ENCODE data around the gene SLC29A1. TPM values are rescaled to one million over a fixed set of nuclear protein-coding genes. Genes with fewer than 3 reads are reported as not detected.

SLC29A1 gene
- total RNA-seq, 2 donors from 2014 or later, result 18.5 to 58.9 TPM

GRCh38 chr6:44260451-44261297, 37.3 kb downstream of the SLC29A1 start:
- H3K36me3 ChIP-seq, result no peaks in the 10 kb centered on the region
- no peak overlapping the region for H3K4me3 ChIP-seq
- WGBS, result 90% methylated on average over 5 of the region's 6 CpGs
- H3K4me1 ChIP-seq (replicated peaks), result peaks cover 17% of the 10 kb centered on the region
- no peaks in the 10 kb centered on the region for H3K27me3 ChIP-seq (replicated peaks; ENCODE audit: insufficient read depth)
- H3K27ac ChIP-seq, result no peak overlapping the region
- intact Hi-C loops (cut with DNase I), result no loop called here
- no peak for DNase-seq (ENCODE audit: low spot score)
- H3K9me3 ChIP-seq, result no peaks in the 10 kb centered on the region
- TF ChIP-seq CTCF (IDR thresholded peaks at IDR 0.05) (no peak), POLR2AphosphoS5 (IDR thresholded peaks at IDR 0.05) (no peak), POLR2A (IDR thresholded peaks at IDR 0.05) (no peak)

DNA sequence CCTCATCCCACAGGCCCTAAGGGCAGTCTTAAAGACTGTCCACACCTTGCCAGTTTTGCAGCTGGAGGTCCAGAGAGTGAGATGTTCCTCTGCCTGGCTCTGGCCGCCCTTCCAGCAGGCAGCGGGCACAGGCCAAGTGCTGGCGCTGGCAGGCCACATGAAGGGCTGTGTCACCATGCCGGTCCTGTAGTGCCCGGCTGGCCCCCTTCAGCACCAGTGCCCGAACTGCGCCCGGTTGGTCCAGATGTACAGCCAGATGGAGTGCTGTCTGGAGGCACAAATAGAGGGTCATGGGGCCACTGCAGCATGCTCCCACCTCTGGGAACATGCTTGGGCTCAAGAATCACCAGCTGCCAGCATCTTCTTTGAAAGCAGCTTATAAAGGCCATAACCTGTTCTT, 38.2 kb downstream of the SLC29A1 start:
- no peak overlapping the region for H3K27ac ChIP-seq
- no peak overlapping the region for H3K4me3 ChIP-seq
- intact Hi-C loops (cut with DNase I), result no loop called here
- H3K27me3 ChIP-seq (replicated peaks; ENCODE audit: insufficient read depth), result no peaks in the 10 kb centered on the region
- H3K36me3 ChIP-seq, result no peaks in the 10 kb centered on the region
- H3K4me1 ChIP-seq (replicated peaks), result peaks cover 12% of the 10 kb centered on the region
- 96% methylated on average over 8 of the region's 8 CpGs for WGBS
- DNase-seq (ENCODE audit: low spot score), result no peak
- TF ChIP-seq CTCF (IDR thresholded peaks at IDR 0.05), result no peak
- TF ChIP-seq POLR2A (IDR thresholded peaks at IDR 0.05), result no peak
- TF ChIP-seq POLR2AphosphoS5 (IDR thresholded peaks at IDR 0.05), result no peak
- H3K9me3 ChIP-seq, result no peaks in the 10 kb centered on the region

- no peaks in the 10 kb centered on the region for H3K36me3 ChIP-seq
- intact Hi-C loops (cut with DNase I), result no loop called here
- 63% methylated on average over 7 of the region's 7 CpGs for WGBS
- H3K27me3 ChIP-seq (replicated peaks; ENCODE audit: insufficient read depth), result no peaks in the 10 kb centered on the region
- H3K27ac ChIP-seq, result no peak overlapping the region
- no peaks in the 10 kb centered on the region for H3K9me3 ChIP-seq
- H3K4me3 ChIP-seq, result no peak overlapping the region
- no peak for DNase-seq (ENCODE audit: low spot score)
- TF ChIP-seq POLR2A (IDR thresholded peaks at IDR 0.05), result no peak
- no peak for TF ChIP-seq CTCF (IDR thresholded peaks at IDR 0.05)
- TF ChIP-seq POLR2AphosphoS5 (IDR thresholded peaks at IDR 0.05), result no peak
- H3K4me1 ChIP-seq (replicated peaks), result peaks cover 12% of the 10 kb centered on the region
Measured at GRCh38 chr6:44262467-44263353, 39.3 kb downstream of the SLC29A1 start.

DNA sequence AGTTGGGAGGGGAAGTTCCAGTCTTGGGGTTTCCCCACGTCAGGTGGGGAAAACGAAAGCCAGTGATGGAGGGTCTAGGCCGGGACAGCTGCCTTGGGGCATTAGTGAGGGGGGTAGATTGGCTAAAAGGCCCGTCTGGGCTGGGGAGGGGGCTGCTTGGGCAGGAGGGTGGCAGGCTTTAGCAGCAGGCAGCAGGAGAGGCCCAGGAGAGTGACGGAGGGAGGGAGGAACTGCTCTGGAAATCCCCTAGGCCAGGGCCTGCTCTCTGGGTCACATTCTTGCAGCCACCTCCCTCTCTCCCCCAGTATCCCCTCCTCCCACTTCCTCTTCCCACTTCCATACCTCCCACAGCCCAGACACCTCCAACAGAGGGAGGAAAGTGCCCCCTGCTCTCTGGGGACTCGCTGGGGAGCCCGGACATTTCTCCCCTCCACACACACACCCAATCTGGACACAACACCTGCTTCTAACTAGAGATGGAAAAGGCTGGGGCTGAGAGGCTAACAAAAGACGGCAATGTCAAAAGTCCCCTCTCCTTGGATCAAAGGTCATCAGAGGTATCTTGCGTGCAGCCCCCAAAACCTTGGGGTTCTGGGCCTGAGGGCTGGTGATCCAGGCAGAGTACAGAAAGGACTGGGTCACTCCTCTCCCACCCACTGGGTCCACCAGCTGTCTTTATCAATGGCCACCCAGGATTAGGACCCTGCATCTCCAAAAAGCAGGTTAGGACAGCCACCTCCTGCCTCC, 40.1 kb downstream of the SLC29A1 start:
- no peak for DNase-seq (ENCODE audit: low spot score)
- Histone ChIP-seq H3K4me1 (replicated peaks) (peaks cover 12% of the 10 kb centered on the region), H3K36me3 (no peaks in the 10 kb centered on the region), H3K27me3 (replicated peaks; ENCODE audit: insufficient read depth) (no peaks in the 10 kb centered on the region), H3K9me3 (no peaks in the 10 kb centered on the region), H3K27ac (no peak overlapping the region), H3K4me3 (peak overlapping the region; percentile 51 to 73)
- no peak for TF ChIP-seq POLR2AphosphoS5 (IDR thresholded peaks at IDR 0.05)
- no peak for TF ChIP-seq CTCF (IDR thresholded peaks at IDR 0.05)
- no peak for TF ChIP-seq POLR2A (IDR thresholded peaks at IDR 0.05)
- intact Hi-C loops (cut with DNase I), result no loop called here
- 54% methylated on average over 9 of the region's 9 CpGs for WGBS

All from prostate gland (tissue), 2 donors.